Activated CD4-positive, alpha-beta T cell treated with anti-CD3 and anti-CD28 coated beads, Interleukin-2, amount 10 ng/mL, durations not matched to agents 24 days and 14 days (primary cell): ENCODE results near the gene ACP1. TPM values are rescaled to one million over a fixed set of nuclear protein-coding genes. Genes with fewer than 3 reads are reported as not detected.

Experiments
- DNase-seq: peaks from one replicate; pipeline ENCODE4 v3.0.0; 2022
- H3K27ac Mint-ChIP-seq: one replicate; pipeline ENCODE4 v1.8.0; 2022; ENCODE audit warnings: mild to moderate bottlenecking, mixed read lengths
- H3K27me3 Mint-ChIP-seq: one replicate; pipeline ENCODE4 v1.8.0; 2022; ENCODE audit warnings: mixed read lengths
- H3K36me3 Mint-ChIP-seq: one replicate; pipeline ENCODE4 v1.8.0; 2022; ENCODE audit warnings: low read depth, mild to moderate bottlenecking, mixed read lengths
- H3K4me1 Mint-ChIP-seq: one replicate; pipeline ENCODE4 v1.8.0; 2021; ENCODE audit warnings: mixed read lengths
- H3K4me3 Mint-ChIP-seq: one replicate; pipeline ENCODE4 v1.8.0; 2022; ENCODE audit warnings: mild to moderate bottlenecking, moderate library complexity, mixed read lengths
- H3K9me3 Mint-ChIP-seq: one replicate; pipeline ENCODE4 v1.8.0; 2021; ENCODE audit warnings: mixed read lengths
- intact Hi-C: fragments of 100-400 bp; cut with micrococcal nuclease; formaldehyde crosslinking; loops from one replicate; pipeline ENCODE4 v1.15.1; 2023
- total RNA-seq: library from RNA; stranded (reverse); gene quantifications from 2 replicates; pipeline ENCODE4 v1.2.3, GENCODE V29; 2022

ACP1 gene
- total RNA-seq, 1 donor from 2014 or later = 124 TPM

- intact Hi-C loops = no loop called here
- no peak for DNase-seq
- H3K27ac Mint-ChIP-seq = no peak overlapping the region
- H3K36me3 Mint-ChIP-seq = peaks cover 57% of the 10 kb centered on the region
- peaks cover 3% of the 10 kb centered on the region for H3K27me3 Mint-ChIP-seq
- H3K4me1 Mint-ChIP-seq = no peaks in the 10 kb centered on the region
- no peak overlapping the region for H3K4me3 Mint-ChIP-seq
- H3K9me3 Mint-ChIP-seq = no peaks in the 10 kb centered on the region
Observed at GRCh38 chr2:279956-280649, 15.4 kb downstream of the ACP1 start.

GRCh38 chr2:280650-281110, 15.9 kb downstream of the ACP1 start:
- Mint-ChIP-seq H3K36me3 (peaks cover 53% of the 10 kb centered on the region), H3K4me1 (no peaks in the 10 kb centered on the region), H3K9me3 (no peaks in the 10 kb centered on the region), H3K27me3 (peaks cover 7% of the 10 kb centered on the region), H3K27ac (no peak overlapping the region), H3K4me3 (no peak overlapping the region)
- intact Hi-C loops = no loop called here
- DNase-seq = peak; percentile 48

- H3K36me3 Mint-ChIP-seq = peaks cover 47% of the 10 kb centered on the region
- peak; percentile 32 for DNase-seq
- intact Hi-C loops = no loop called here
- no peak overlapping the region for H3K4me3 Mint-ChIP-seq
- peaks cover 14% of the 10 kb centered on the region for H3K27me3 Mint-ChIP-seq
- no peaks in the 10 kb centered on the region for H3K4me1 Mint-ChIP-seq
- H3K27ac Mint-ChIP-seq = no peak overlapping the region
- H3K9me3 Mint-ChIP-seq = no peaks in the 10 kb centered on the region
Observed at GRCh38 chr2:281381-281780, 16.6 kb downstream of the ACP1 start.

- Mint-ChIP-seq H3K27ac (no peak overlapping the region), H3K36me3 (peaks cover 36% of the 10 kb centered on the region), H3K27me3 (peaks cover 21% of the 10 kb centered on the region), H3K9me3 (no peaks in the 10 kb centered on the region), H3K4me1 (no peaks in the 10 kb centered on the region), H3K4me3 (no peak overlapping the region)
- intact Hi-C loops = no loop called here
- DNase-seq = peak; percentile 44
Observed at GRCh38 chr2:282371-283263, 17.9 kb downstream of the ACP1 start.

GRCh38 chr2:283996-284794, 19.4 kb downstream of the ACP1 start:
- Mint-ChIP-seq H3K36me3 (peaks cover 28% of the 10 kb centered on the region), H3K4me1 (no peaks in the 10 kb centered on the region), H3K4me3 (no peak overlapping the region), H3K9me3 (no peaks in the 10 kb centered on the region), H3K27ac (no peak overlapping the region), H3K27me3 (peaks cover 23% of the 10 kb centered on the region)
- intact Hi-C loops = no loop called here
- DNase-seq = no peak

GRCh38 chr2:284896-285492, 20.2 kb downstream of the ACP1 start:
- intact Hi-C loops = no loop called here
- H3K4me3 Mint-ChIP-seq = no peak overlapping the region
- no peaks in the 10 kb centered on the region for H3K9me3 Mint-ChIP-seq
- H3K27me3 Mint-ChIP-seq = peaks cover 29% of the 10 kb centered on the region
- H3K4me1 Mint-ChIP-seq = peaks cover 2% of the 10 kb centered on the region
- DNase-seq = peak; percentile 41
- no peak overlapping the region for H3K27ac Mint-ChIP-seq
- H3K36me3 Mint-ChIP-seq = peaks cover 22% of the 10 kb centered on the region

- no peak overlapping the region for H3K27ac Mint-ChIP-seq
- DNase-seq = no peak
- H3K4me1 Mint-ChIP-seq = peaks cover 4% of the 10 kb centered on the region
- H3K36me3 Mint-ChIP-seq = peaks cover 18% of the 10 kb centered on the region
- H3K4me3 Mint-ChIP-seq = no peak overlapping the region
- intact Hi-C loops = no loop called here
- H3K27me3 Mint-ChIP-seq = peaks cover 33% of the 10 kb centered on the region
- no peaks in the 10 kb centered on the region for H3K9me3 Mint-ChIP-seq
Observed at GRCh38 chr2:285531-285930, 20.8 kb downstream of the ACP1 start.

- Mint-ChIP-seq H3K27me3 (peaks cover 38% of the 10 kb centered on the region), H3K27ac (no peak overlapping the region), H3K9me3 (no peaks in the 10 kb centered on the region), H3K4me1 (peaks cover 4% of the 10 kb centered on the region), H3K36me3 (peaks cover 17% of the 10 kb centered on the region), H3K4me3 (no peak overlapping the region)
- intact Hi-C loops = no loop called here
- peak; percentile 41 for DNase-seq
Observed at GRCh38 chr2:286035-286434, 21.3 kb downstream of the ACP1 start.

- Mint-ChIP-seq H3K27me3 (peaks cover 42% of the 10 kb centered on the region), H3K36me3 (peaks cover 10% of the 10 kb centered on the region), H3K9me3 (no peaks in the 10 kb centered on the region), H3K27ac (no peak overlapping the region), H3K4me1 (peaks cover 4% of the 10 kb centered on the region), H3K4me3 (no peak overlapping the region)
- intact Hi-C loops = no loop called here
- peak; percentile 53 for DNase-seq
Observed at GRCh38 chr2:286774-287392, 22.1 kb downstream of the ACP1 start.

- peaks cover 47% of the 10 kb centered on the region for H3K27me3 Mint-ChIP-seq
- H3K36me3 Mint-ChIP-seq = peaks cover 5% of the 10 kb centered on the region
- no peak overlapping the region for H3K4me3 Mint-ChIP-seq
- no peak overlapping the region for H3K27ac Mint-ChIP-seq
- intact Hi-C loops = no loop called here
- H3K4me1 Mint-ChIP-seq = peaks cover 4% of the 10 kb centered on the region
- DNase-seq = peak; percentile 62
- no peaks in the 10 kb centered on the region for H3K9me3 Mint-ChIP-seq
Observed at GRCh38 chr2:287471-287885, 22.7 kb downstream of the ACP1 start.

- Mint-ChIP-seq H3K4me1 (peaks cover 4% of the 10 kb centered on the region), H3K9me3 (no peaks in the 10 kb centered on the region), H3K36me3 (peaks cover 3% of the 10 kb centered on the region), H3K27ac (no peak within 1 kb of the TSS), H3K27me3 (peaks cover 51% of the 10 kb centered on the region), H3K4me3 (no peak within 1 kb of the TSS)
- intact Hi-C loops = no loop called here
- peak; percentile 59 for DNase-seq
Observed at GRCh38 chr2:287911-288757, 23.4 kb downstream of the ACP1 start, which contains the start of gene ALKAL2. Gene ALKAL2 (minus strand): TSS chr2:288091. CDS start chr2:287835, 256 bp downstream.

GRCh38 chr2:288758-289361, 24.1 kb downstream of the ACP1 start:
- H3K27me3 Mint-ChIP-seq = peaks cover 51% of the 10 kb centered on the region
- intact Hi-C loops = no loop called here
- no peak overlapping the region for H3K27ac Mint-ChIP-seq

More at GRCh38 chr2:288758-289361, 24.1 kb downstream of the ACP1 start:
- peaks cover 4% of the 10 kb centered on the region for H3K4me1 Mint-ChIP-seq
- peak overlapping the region; percentile 43 for H3K4me3 Mint-ChIP-seq
- H3K36me3 Mint-ChIP-seq = no peaks in the 10 kb centered on the region
- H3K9me3 Mint-ChIP-seq = no peaks in the 10 kb centered on the region
- DNase-seq = peak; percentile 55
